B cell (primary cell): Measurements from ENCODE around the gene GNB5. TPM values are rescaled to one million over a fixed set of nuclear protein-coding genes. Genes with fewer than 3 reads are reported as not detected.

Experiments used
- ATAC-seq: fragments of 200-7000 bp; cut with Tn5 transposase; one replicate; pipeline ENCODE4 v1.10.0; 2021; ENCODE audit warnings: low read depth, mild to moderate bottlenecking, moderate number of reproducible peaks, moderate library complexity
- CTCF ChIA-PET: fragments of 350-600 bp; sonication (Branson Sonifier 250); formaldehyde crosslinking; loops from one replicate; lab custom pipeline; 2021; ENCODE audit warnings: antibody characterized with exemption, inconsistent platforms; lab: Charles Lee
- POLR2A ChIA-PET: fragments of 350-600 bp; sonication (Branson Sonifier 250); formaldehyde crosslinking; loops from one replicate; lab custom pipeline; 2021; ENCODE audit warnings: antibody characterized with exemption; lab: Charles Lee
- DNase-seq: peaks from one replicate; pipeline ENCODE4 v3.0.0; 2013
- H2AFZ ChIP-seq: 2 replicates; pipeline ENCODE4 v1.6.1; 2012; ENCODE audit warnings: mild to moderate bottlenecking, low read depth, low read length; ENCODE audit not compliant: insufficient read depth, poor library complexity, severe bottlenecking
- H3K27ac ChIP-seq, 2 donors: 1 replicate in 1 of 2; 2 replicates in 1 of 2; pipeline ENCODE4 v1.5.1; 2012 to 2013; ENCODE audit warnings: low read length in 2 of 2, mild to moderate bottlenecking in 2 of 2, moderate library complexity in 1 of 2
- H3K27me3 ChIP-seq, 4 experiments: fragments of 200-600 bp in 1 of 4; sonication (generic) in 1 of 4; replicated peaks in 1 of 4; 1 replicate in 2 of 4; 2 replicates in 2 of 4; pipeline versions ENCODE4 v1.6.1 to v1.7.0; 2013 to 2016; ENCODE audit warnings: low read length in 3 of 4, mild to moderate bottlenecking in 2 of 4, mixed read lengths in 1 of 4, moderate library complexity in 1 of 4; ENCODE audit not compliant: insufficient read depth in 4 of 4, control insufficient read depth in 3 of 4; ENCODE audit errors: control extremely low read depth in 1 of 4
- H3K36me3 ChIP-seq, 2 experiments: replicated peaks in 1 of 2; 1 replicate in 1 of 2; 2 replicates in 1 of 2; pipeline versions ENCODE4 v1.6.1 to v1.7.1; 2013; ENCODE audit warnings: low read length in 1 of 2; ENCODE audit not compliant: insufficient read depth in 2 of 2, control insufficient read depth in 1 of 2; ENCODE audit errors: control extremely low read depth in 1 of 2, extremely low read depth in 1 of 2
- H3K4me1 ChIP-seq, 2 donors: fragments of 200-600 bp in 1 of 2; sonication (generic) in 1 of 2; 1 replicate in 1 of 2; 2 replicates in 1 of 2; pipeline versions ENCODE4 v1.5.1 to v1.6.1; 2013 to 2017; ENCODE audit warnings: low read length in 2 of 2; ENCODE audit not compliant: control insufficient read depth in 2 of 2, insufficient read depth in 2 of 2
- H3K4me2 ChIP-seq: replicated peaks from 2 replicates; pipeline ENCODE3; 2012; ENCODE audit warnings: mild to moderate bottlenecking, low read depth, low read length; ENCODE audit not compliant: poor library complexity, severe bottlenecking
- H3K4me3 ChIP-seq, 5 experiments: fragments of 200-600 bp in 1 of 5; sonication (generic) in 1 of 5; 1 replicate in 3 of 5; 2 replicates in 2 of 5; pipeline versions ENCODE4 v1.5.1 to v1.7.0; 2011 to 2016; ENCODE audit warnings: low read length in 4 of 5, mild to moderate bottlenecking in 4 of 5, low read depth in 2 of 5, control low read depth in 1 of 5, moderate library complexity in 1 of 5; ENCODE audit not compliant: insufficient read depth in 1 of 5; ENCODE audit errors: control extremely low read depth in 1 of 5, extremely low read depth in 1 of 5
- H3K79me2 ChIP-seq: fragments of 200-600 bp; sonication (generic); one replicate; pipeline ENCODE4 v1.6.0; 2016; ENCODE audit warnings: low read length; ENCODE audit not compliant: control insufficient read depth, insufficient read depth
- H3K9ac ChIP-seq: fragments of 200-600 bp; sonication (generic); 2 replicates; pipeline ENCODE4 v1.6.1; 2017; ENCODE audit warnings: mild to moderate bottlenecking, low read length, moderate library complexity
- H3K9me3 ChIP-seq, 3 donors: one replicate each; pipeline versions ENCODE4 v1.6.1 to v1.7.1; 2013; ENCODE audit warnings: low read length in 2 of 3; ENCODE audit not compliant: control insufficient read depth in 2 of 3, insufficient read depth in 1 of 3; ENCODE audit errors: control extremely low read depth in 1 of 3
- H4K20me1 ChIP-seq: 2 replicates; pipeline ENCODE4 v1.6.0; 2012; ENCODE audit warnings: mild to moderate bottlenecking, low read length; ENCODE audit not compliant: insufficient read depth, control insufficient read depth, poor library complexity, severe bottlenecking
- H3K27ac Mint-ChIP-seq: one replicate; pipeline ENCODE4 v1.8.0; 2021; ENCODE audit warnings: mixed read lengths
- H3K27me3 Mint-ChIP-seq: one replicate; pipeline ENCODE4 v1.8.0; 2021; ENCODE audit warnings: mixed read lengths
- H3K4me1 Mint-ChIP-seq: one replicate; pipeline ENCODE4 v1.8.0; 2021; ENCODE audit warnings: mixed read lengths
- H3K4me3 Mint-ChIP-seq: one replicate; pipeline ENCODE4 v1.8.0; 2021; ENCODE audit warnings: mixed read lengths
- H3K9me3 Mint-ChIP-seq: one replicate; pipeline ENCODE4 v1.8.0; 2022; ENCODE audit warnings: mixed read lengths; ENCODE audit not compliant: insufficient read depth
- EZH2 ChIP-seq: IDR thresholded peaks from 2 replicates; pipeline ENCODE4 v1.6.1; 2012; ENCODE audit warnings: borderline replicate concordance, low read depth, mild to moderate bottlenecking, moderate library complexity, low read length; ENCODE audit not compliant: insufficient read depth, poor library complexity, severe bottlenecking
- WGBS: methylation state at CpG from one replicate; pipeline ENCODE4 v1.1.5; 2013; ENCODE audit warnings: missing lambda C conversion rate; ENCODE audit not compliant: insufficient coverage; 5-methylcytosine and 5-hydroxymethylcytosine counted together
- intact Hi-C: fragments of 100-400 bp; cut with micrococcal nuclease; formaldehyde crosslinking; loops from one replicate; pipeline ENCODE4 v1.10.0; 2022
- polyA plus RNA-seq: library from polyadenylated mRNA; depleted of rRNA; stranded (reverse); fragments of >200 nt; gene quantifications from 2 replicates; pipeline ENCODE4 v1.2.3, GENCODE V29; 2012
- total RNA-seq, 2 donors: library from RNA; stranded (reverse); fragments of 120-200 nt in 1 of 2; gene quantifications; 1 replicate in 1 of 2; 2 replicates in 1 of 2; pipeline versions ENCODE4 v1.2.3 to v1.2.4, GENCODE V29; 2013 to 2022
- TF ChIP-seq, protein P1 (sequence below): fragments of 200-600 bp; IDR thresholded peaks from one replicate; pipeline ENCODE4 v1.8.0; 2022; ENCODE audit warnings: antibody characterized with exemption, mild to moderate bottlenecking

The GNB5 gene
- total and polyA plus RNA-seq, 2 donors (not counting 1 experiment from before 2014, with no cell fraction given) = 58.5 to 142 TPM

GRCh38 chr15:52234596-52235541 lies 43.7 kb upstream of the GNB5 start:
- POLR2A ChIA-PET = interaction anchor here (0.6 to 5.0 kb wide), 14 partner anchors 7 to 485 kb away, joined by 3 to 61 read pairs (median 5); partner anchors contain the start of gene MYO5C
- Mint-ChIP-seq H3K4me3 (peak overlapping the region; percentile 92), H3K27me3 (no peaks in the 10 kb centered on the region), H3K4me1 (peaks cover 75% of the 10 kb centered on the region), H3K27ac (peak overlapping the region; percentile 99), H3K9me3 (no peaks in the 10 kb centered on the region)
- Histone ChIP-seq H3K4me2 (peak overlapping the region; percentile 68), H3K27ac (peak overlapping the region; percentile 89 to 97), H3K4me3 (peak overlapping the region in 3 of 5 experiments; percentile 3 to 54 (median 10)), H2AFZ (peak overlapping the region; percentile 50), H3K9ac (peak overlapping the region; percentile 55), H3K9me3 (no peaks in the 10 kb centered on the region), H4K20me1 (no peaks in the 10 kb centered on the region), H3K79me2 (peaks cover 6% of the 10 kb centered on the region), H3K4me1 (peaks cover 72 to 79% of the 10 kb centered on the region in 2 donors), H3K27me3 (no peaks in the 10 kb centered on the region), H3K36me3 (no peaks in the 10 kb centered on the region)
- CTCF ChIA-PET = interaction anchor here (1.0 to 24.5 kb wide), 13 partner anchors 8 to 500 kb away, joined by 3 to 512 read pairs (median 5); no protein-coding TSS in a partner anchor
- intact Hi-C loops = loop anchor here (1.0 to 2.0 kb wide), 3 partner anchors 8 to 294 kb away; partner anchors contain the start of gene MYO5A
- 1% methylated on average over 15 of the region's 17 CpGs for WGBS
- TF ChIP-seq, protein P1, sequence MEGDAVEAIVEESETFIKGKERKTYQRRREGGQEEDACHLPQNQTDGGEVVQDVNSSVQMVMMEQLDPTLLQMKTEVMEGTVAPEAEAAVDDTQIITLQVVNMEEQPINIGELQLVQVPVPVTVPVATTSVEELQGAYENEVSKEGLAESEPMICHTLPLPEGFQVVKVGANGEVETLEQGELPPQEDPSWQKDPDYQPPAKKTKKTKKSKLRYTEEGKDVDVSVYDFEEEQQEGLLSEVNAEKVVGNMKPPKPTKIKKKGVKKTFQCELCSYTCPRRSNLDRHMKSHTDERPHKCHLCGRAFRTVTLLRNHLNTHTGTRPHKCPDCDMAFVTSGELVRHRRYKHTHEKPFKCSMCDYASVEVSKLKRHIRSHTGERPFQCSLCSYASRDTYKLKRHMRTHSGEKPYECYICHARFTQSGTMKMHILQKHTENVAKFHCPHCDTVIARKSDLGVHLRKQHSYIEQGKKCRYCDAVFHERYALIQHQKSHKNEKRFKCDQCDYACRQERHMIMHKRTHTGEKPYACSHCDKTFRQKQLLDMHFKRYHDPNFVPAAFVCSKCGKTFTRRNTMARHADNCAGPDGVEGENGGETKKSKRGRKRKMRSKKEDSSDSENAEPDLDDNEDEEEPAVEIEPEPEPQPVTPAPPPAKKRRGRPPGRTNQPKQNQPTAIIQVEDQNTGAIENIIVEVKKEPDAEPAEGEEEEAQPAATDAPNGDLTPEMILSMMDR = no peak
- TF ChIP-seq EZH2 = no peak
- ATAC-seq (peak; percentile 57), DNase-seq (peak; percentile 81)
